HG03139 (cell line): Measurements from ENCODE around the gene NUP62.
"Not testable (repeated sequence)": the region's sequence is repeated elsewhere in the genome, so short reads cannot be mapped to it uniquely, and the experiment has no call there.

Experiments
- ATAC-seq: cut with Tn5 transposase; IDR thresholded peaks from one replicate; pipeline ENCODE4 v1.9.1; 2021; ENCODE audit not compliant: unreplicated experiment

The NUP62 gene

DNA sequence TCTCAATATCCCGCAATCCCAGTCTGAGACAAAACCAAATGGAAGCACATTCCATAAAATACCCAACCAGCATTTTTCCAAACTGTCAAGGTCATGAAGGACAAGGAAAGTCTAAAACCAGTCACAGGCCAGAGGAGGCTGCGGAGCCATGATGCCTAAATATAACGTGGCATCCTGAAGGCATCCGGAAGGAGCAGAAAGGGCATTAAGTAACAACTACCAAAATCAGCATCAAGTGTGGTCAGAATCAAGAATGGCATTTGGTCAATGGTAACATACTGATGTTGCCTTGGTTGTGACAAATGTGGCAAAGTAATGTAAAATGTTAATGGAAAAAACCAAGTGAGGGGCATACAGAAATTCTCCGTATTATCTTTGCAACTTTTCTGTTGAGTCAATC is 3.8 kb downstream of the NUP62 start:
- no peak for ATAC-seq

GRCh38 chr19:49924881-49925210 is 4.5 kb downstream of the NUP62 start:
- not testable (repeated sequence) for ATAC-seq

DNA sequence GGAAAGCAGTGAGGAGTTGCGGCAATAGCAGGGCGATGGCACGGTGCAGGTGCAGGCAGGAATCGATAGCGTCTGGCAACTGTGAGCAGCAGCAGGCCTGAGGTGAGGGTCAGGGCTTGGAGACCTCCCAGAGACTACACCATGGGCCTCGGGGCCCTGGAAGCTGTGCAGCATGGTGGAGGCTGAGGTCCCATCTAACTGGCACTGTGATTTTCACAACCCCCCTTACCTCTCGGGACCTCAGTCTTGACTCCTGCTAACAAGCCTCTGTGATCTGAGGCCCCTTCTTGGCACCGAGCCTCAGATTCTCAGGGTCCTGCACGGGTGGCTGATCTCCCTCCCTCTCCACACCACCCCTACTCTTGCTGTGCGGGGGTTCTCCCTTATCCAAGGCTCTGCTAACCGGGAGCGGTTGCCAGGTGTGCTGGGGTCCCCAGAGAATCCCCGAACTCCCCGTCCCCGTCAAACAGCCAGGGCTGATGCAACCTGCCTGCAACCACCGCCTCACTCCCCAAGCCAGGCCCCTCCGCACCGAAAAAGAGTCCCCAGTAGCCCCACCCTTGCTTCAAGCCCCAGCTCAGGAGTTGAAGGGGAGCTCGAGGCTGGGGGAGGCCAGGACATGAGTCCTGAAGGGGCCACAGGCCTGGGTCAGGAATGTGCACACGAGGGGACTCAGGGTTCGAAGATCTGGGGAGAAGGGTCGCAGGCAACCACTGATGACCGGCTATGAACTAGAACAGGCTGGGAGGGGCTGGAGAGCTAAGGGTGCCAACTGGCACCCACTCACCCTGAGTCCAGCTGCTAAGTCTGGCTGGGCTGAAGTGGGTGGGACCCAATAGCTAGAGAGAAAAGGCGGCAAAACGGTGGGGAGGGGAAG is 5.1 kb downstream of the NUP62 start:
- ATAC-seq: no peak

DNA sequence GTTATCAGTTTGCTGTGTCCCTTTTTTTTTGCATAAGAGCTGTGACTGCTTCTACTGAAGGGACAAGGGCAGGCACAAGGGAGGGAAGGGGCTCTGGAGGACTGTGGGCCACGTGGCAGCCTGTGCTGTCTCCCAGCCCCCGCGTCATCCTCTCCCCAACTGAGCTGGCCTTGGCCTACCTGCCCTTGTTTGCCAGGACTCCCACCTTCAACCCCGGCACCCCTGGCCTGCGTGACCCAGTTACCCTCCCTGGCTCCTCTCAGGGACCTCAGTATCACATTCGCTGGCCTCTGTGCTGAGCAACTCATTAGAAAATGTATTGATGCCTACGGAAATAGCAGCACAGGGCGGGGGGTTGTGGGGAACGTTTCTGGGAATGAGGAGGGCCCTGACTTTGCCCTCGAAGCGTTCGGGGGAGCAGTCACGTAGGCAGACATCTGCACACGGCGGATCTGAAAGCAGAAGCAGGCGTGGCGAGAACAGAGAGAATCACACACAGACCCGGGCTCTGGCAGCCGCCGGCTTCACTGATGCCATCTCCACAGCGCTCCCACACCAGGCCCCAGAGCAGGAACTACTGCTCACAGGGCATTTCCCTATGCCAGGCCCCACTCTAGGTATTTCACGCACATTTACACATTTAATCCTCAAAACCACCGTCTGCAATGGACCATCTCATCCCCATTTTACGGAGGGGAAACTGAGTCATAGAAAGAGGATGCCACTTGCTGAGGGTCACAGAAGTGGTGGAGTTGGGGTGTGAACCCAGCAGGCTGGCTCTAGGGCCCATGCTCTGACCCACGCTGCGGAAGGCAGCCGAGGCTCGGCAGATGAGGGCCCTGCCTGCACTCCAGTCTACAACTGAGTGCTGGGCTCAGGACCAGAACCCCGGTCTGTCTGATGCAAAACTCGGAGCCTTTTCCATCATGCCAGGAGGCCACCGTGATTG is 6.0 kb downstream of the NUP62 start:
- ATAC-seq: no peak

- ATAC-seq: no peak
Measured at GRCh38 chr19:49921871-49922795, 7.2 kb downstream of the NUP62 start.

- no peak for ATAC-seq
Measured at GRCh38 chr19:49920624-49921363, 8.5 kb downstream of the NUP62 start.

- ATAC-seq: no peak
Measured at GRCh38 chr19:49918089-49918488, 11.2 kb downstream of the NUP62 start.

GRCh38 chr19:49916839-49917733 is 12.2 kb downstream of the NUP62 start:
- ATAC-seq: no peak

GRCh38 chr19:49915271-49915670 is 14.0 kb downstream of the NUP62 start:
- ATAC-seq: no peak

DNA sequence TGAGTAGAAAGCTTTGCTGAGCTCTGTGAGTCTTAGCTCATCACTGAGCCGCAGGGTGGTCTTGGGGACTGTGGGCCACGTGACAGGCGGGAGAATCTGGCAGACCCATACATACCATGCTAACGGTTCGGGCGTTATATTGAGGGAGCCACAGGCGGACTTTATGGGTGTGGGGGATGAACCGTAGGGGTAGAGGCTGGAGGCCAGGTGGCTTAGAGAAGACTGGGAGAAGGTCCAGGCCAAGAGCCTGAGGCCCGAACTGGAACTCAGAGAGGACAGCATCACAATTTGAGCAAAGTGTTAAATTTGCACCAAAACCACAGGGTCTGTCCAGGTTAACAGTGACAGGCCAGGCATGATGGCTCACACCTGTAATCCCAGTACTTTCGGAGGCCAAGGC is 15.6 kb downstream of the NUP62 start:
- ATAC-seq: no peak

GRCh38 chr19:49912965-49913685 is 16.2 kb downstream of the NUP62 start:
- ATAC-seq: no peak

DNA sequence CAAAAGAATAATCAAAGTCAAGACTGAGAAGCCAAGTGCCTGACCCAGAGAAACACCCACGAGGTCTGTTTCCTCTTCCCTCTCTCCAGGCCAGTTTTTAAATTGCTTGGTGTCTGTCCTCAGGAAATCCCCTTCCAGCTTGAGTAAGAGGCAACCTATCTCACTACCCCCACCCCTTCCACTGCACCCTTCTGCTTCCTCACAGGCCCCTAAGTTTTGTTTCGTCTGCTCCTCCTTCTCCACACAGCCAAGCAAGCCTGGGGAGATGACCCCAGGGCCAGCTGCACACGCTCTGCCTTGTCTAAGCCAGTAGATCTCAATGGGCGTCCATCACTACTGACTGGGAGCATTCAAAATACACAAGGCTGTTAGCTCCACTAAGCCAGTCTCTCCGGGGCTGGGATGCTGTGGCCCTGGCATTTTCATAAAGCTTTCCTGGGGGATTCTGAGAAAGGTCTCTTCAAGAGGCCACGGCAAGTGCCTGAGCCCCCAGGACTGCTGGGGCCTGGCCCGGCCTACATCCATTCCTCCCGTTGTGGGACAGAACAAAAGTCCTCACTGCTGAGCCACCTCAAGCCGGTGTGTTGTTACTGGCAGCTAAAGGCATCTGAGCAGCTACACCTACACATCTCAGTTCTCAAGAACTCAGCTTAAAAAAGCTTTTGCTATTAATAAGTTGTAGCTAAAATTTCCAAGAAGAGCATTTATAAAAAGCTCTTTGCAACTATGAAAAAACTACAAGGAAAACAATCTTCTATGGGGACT is 17.7 kb downstream of the NUP62 start:
- no peak for ATAC-seq

DNA sequence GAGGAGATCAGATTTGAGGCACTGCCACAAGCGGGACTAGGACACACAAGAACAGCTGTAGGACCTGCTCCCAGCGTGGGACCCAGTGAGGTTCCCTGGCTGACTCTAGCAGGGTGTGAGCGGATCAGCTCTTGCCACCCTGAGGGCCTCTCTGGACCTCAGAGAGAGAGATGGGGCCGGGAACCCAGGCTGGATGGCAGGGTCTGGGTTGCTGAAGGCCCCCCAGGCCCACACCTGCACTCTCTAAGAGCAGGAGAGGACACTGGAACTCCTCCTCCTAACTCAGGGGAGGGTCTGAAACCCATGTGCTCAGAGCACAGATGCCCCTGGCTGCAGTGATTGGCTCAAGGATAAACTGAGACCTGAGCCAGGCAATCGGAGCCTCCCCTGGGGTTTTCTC is 19.1 kb downstream of the NUP62 start:
- no peak for ATAC-seq

GRCh38 chr19:49908480-49909420 is 20.6 kb downstream of the NUP62 start:
- no peak for ATAC-seq

DNA sequence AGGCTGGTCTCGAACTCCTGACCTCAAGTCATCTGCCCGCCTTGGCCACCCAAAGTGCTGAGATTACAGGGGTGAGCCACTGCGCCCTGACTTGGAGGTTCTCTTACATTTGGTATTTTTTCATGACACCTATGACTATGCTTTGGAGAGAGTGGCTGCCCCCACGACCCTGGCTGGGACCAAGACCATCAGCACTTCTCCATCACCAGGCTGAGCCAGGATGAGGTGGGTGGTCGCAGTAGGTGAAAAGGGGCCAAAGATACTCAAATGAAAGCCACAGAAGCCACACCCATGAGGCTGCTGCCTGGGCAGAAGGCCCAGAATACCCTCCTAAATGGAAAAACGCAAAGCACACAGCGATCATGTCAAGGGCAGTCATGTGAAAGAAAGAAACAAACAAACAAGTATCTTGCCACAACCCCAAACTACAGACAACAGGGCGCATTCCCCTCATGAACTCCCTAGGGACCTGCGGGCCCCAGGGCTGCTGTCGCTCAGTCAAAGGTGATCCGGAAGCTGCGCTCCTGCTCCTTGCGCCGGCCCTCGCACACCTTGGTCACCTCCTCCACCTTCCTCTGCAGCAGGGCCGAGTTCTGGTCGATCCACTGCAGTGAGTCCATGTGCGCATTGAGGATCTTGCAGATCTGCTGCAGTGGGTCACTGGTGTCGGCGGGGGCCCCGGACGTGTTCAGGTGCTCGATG is 21.4 kb downstream of the NUP62 start:
- ATAC-seq: no peak

GRCh38 chr19:49906879-49907564 is 22.3 kb downstream of the NUP62 start:
- ATAC-seq: no peak
